HEK293T (cell line): Measurements from ENCODE around the gene MRNIP.

ENCODE experiments used
- BHLHE40 ChIP-seq: fragments of 450-650 bp; IDR thresholded peaks from 2 replicates; pipeline ENCODE4 v1.6.1; 2016; ENCODE audit warnings: mild to moderate bottlenecking, moderate library complexity, borderline replicate concordance
- ELF4 ChIP-seq: fragments of 450-650 bp; IDR thresholded peaks from 2 replicates; pipeline ENCODE4 v1.6.1; 2017; ENCODE audit warnings: antibody characterized with exemption
- FOXA1 ChIP-seq: fragments of 450-650 bp; IDR thresholded peaks from 2 replicates; pipeline ENCODE4 v1.6.1; 2016; ENCODE audit warnings: mild to moderate bottlenecking
- FOXK2 ChIP-seq: fragments of 450-650 bp; IDR thresholded peaks from 2 replicates; pipeline ENCODE4 v1.6.1; 2016; ENCODE audit warnings: mild to moderate bottlenecking
- FOXM1 ChIP-seq: fragments of 450-650 bp; IDR thresholded peaks from 2 replicates; pipeline ENCODE4 v1.6.1; 2017; ENCODE audit warnings: mild to moderate bottlenecking, borderline replicate concordance
- LEF1 ChIP-seq: fragments of 450-650 bp; IDR thresholded peaks from 2 replicates; pipeline ENCODE4 v1.6.1; 2017; ENCODE audit warnings: mild to moderate bottlenecking, borderline replicate concordance
- PKNOX1 ChIP-seq: fragments of 450-650 bp; IDR thresholded peaks from 2 replicates; pipeline ENCODE4 v1.6.1; 2016
- SP1 ChIP-seq: fragments of 450-650 bp; IDR thresholded peaks from 2 replicates; pipeline ENCODE4 v1.6.1; 2017
- TARDBP ChIP-seq: fragments of 450-650 bp; IDR thresholded peaks from 2 replicates; pipeline ENCODE4 v1.6.1; 2016

- TF ChIP-seq TARDBP (no peak), SP1 (no peak), FOXK2 (no peak), PKNOX1 (no peak), ELF4 (no peak), FOXA1 (no peak), LEF1 (no peak), FOXM1 (no peak), BHLHE40 (no peak)
Observed at GRCh38 chr5:179824745-179825112, 33.9 kb downstream of the MRNIP start.
